H1 (cell line): ENCODE results near the gene MED31.

Source experiments
- CHD2 ChIP-seq: IDR thresholded peaks from 2 replicates; pipeline ENCODE4 v1.6.1; 2012; ENCODE audit warnings: low read length, improper control_type of control experiment
- JUN ChIP-seq: IDR thresholded peaks from 2 replicates; pipeline ENCODE4 v1.6.1; 2011; ENCODE audit warnings: low read depth, mild to moderate bottlenecking, improper control_type of control experiment, low read length
- KDM5A ChIP-seq: fragments of 200-600 bp; IDR thresholded peaks from 2 replicates; pipeline ENCODE4 v1.7.1; 2012; ENCODE audit warnings: mild to moderate bottlenecking, low read length, inconsistent platforms, mixed read lengths
- POLR2AphosphoS5 ChIP-seq: IDR thresholded peaks from 2 replicates; pipeline ENCODE4 v1.6.1; 2011; ENCODE audit warnings: low read depth, low read length
- RAD21 ChIP-seq, 2 experiments: IDR thresholded peaks in 1 of 2; conservative IDR thresholded peaks in 1 of 2; 2 replicates each; pipeline ENCODE4 v1.6.1; 2011; ENCODE audit warnings: low read depth in 2 of 2, low read length in 2 of 2, improper control_type of control experiment in 1 of 2, inconsistent platforms in 1 of 2, mild to moderate bottlenecking in 1 of 2, moderate library complexity in 1 of 2
- TF ChIP-seq, protein P1 (sequence below): IDR thresholded peaks from 2 replicates; pipeline ENCODE4 v1.6.1; 2012; ENCODE audit warnings: inconsistent platforms
- TF ChIP-seq, protein P2 (sequence below): IDR thresholded peaks from 2 replicates; pipeline ENCODE4 v1.6.1; 2012; ENCODE audit warnings: low read length, inconsistent platforms
- TF ChIP-seq, protein P3 (sequence below), 3 experiments: IDR thresholded peaks; 1 replicate in 2 of 3; 2 replicates in 1 of 3; pipeline versions ENCODE4 v1.5.1 to v1.6.1; 2011; ENCODE audit warnings: low read length in 3 of 3, mild to moderate bottlenecking in 3 of 3, inconsistent platforms in 2 of 3, low read depth in 1 of 3, moderate library complexity in 1 of 3; ENCODE audit not compliant: insufficient read depth in 1 of 3; ENCODE audit errors: control extremely low read depth in 1 of 3

DNA sequence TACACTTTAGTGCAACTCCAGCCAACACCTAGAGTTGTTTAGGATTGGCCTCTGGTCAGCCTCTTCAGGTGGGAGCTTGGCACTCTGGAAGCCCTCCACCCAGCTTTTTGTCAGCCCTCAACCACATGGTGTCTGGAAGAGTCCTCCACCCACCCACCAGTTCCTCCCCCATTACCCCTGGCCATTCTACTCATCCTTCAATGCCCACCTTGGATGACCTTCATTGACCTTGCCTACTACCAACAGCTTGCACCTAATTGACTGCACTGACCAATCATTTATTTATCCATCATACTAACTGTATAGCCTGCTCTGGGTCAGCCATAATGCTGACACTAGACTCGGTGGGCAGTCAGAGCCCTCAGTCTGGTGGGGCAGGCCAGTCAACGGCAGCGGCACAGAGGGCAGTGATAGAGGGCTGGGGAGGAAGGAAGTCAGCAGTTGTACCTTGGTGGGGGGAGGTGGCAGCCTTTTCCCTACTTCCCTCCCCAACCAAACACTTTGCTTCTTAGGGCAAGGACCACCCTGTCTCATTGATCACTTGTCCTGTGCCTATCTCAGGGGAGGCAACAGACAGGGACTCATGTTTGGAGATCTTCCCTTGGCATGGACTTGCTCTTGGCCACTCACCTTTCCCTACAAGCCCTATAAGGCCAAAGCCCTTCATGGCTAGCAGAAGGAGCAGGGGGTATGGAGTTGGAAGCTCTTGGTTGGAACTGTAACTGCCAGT, 32.5 kb upstream of the MED31 start:
- no peak for TF ChIP-seq POLR2AphosphoS5
- TF ChIP-seq JUN, result no peak
- TF ChIP-seq, protein P1, sequence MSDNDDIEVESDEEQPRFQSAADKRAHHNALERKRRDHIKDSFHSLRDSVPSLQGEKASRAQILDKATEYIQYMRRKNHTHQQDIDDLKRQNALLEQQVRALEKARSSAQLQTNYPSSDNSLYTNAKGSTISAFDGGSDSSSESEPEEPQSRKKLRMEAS, result no peak
- TF ChIP-seq KDM5A, result no peak
- TF ChIP-seq CHD2, result no peak
- TF ChIP-seq, protein P2, sequence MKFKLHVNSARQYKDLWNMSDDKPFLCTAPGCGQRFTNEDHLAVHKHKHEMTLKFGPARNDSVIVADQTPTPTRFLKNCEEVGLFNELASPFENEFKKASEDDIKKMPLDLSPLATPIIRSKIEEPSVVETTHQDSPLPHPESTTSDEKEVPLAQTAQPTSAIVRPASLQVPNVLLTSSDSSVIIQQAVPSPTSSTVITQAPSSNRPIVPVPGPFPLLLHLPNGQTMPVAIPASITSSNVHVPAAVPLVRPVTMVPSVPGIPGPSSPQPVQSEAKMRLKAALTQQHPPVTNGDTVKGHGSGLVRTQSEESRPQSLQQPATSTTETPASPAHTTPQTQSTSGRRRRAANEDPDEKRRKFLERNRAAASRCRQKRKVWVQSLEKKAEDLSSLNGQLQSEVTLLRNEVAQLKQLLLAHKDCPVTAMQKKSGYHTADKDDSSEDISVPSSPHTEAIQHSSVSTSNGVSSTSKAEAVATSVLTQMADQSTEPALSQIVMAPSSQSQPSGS, result no peak
- TF ChIP-seq, protein P3, sequence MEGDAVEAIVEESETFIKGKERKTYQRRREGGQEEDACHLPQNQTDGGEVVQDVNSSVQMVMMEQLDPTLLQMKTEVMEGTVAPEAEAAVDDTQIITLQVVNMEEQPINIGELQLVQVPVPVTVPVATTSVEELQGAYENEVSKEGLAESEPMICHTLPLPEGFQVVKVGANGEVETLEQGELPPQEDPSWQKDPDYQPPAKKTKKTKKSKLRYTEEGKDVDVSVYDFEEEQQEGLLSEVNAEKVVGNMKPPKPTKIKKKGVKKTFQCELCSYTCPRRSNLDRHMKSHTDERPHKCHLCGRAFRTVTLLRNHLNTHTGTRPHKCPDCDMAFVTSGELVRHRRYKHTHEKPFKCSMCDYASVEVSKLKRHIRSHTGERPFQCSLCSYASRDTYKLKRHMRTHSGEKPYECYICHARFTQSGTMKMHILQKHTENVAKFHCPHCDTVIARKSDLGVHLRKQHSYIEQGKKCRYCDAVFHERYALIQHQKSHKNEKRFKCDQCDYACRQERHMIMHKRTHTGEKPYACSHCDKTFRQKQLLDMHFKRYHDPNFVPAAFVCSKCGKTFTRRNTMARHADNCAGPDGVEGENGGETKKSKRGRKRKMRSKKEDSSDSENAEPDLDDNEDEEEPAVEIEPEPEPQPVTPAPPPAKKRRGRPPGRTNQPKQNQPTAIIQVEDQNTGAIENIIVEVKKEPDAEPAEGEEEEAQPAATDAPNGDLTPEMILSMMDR (IDR thresholded peaks at IDR 0.05; ENCODE audit: control extremely low read depth in 1 of 3, insufficient read depth in 1 of 3, low read depth in 1 of 3, low read length in 3 of 3), result no peak
- TF ChIP-seq RAD21 (IDR thresholded peaks at IDR 0.05 in 1 of 2, conservative IDR thresholded peaks at IDR 0.05 in 1 of 2; ENCODE audit: low read depth in 2 of 2, low read length in 2 of 2), result no peak
